ENCODE measurements around the gene RASAL2. TPM values are rescaled to one million over a fixed set of nuclear protein-coding genes. Genes with fewer than 3 reads are reported as not detected.
"Not testable (repeated sequence)": the region's sequence is repeated elsewhere in the genome, so short reads cannot be mapped to it uniquely, and the experiment has no call there.

Gene RASAL2
- total RNA-seq, 1 donor from 2014 or later: 26.7 TPM

- no peak for DNase-seq (ENCODE audit: low spot score)
Observed at GRCh38 chr1:178490136-178490535, 396.2 kb downstream of the RASAL2 start.

- DNase-seq (ENCODE audit: low spot score): no peak
Observed at GRCh38 chr1:178490967-178491366, 397.1 kb downstream of the RASAL2 start.

- DNase-seq (ENCODE audit: low spot score): no peak
Observed at GRCh38 chr1:178491721-178492120, 397.8 kb downstream of the RASAL2 start.

- DNase-seq (ENCODE audit: low spot score): no peak
Observed at GRCh38 chr1:178492341-178492740, 398.4 kb downstream of the RASAL2 start.

- DNase-seq (ENCODE audit: low spot score): no peak
Observed at GRCh38 chr1:178493301-178493741, 399.4 kb downstream of the RASAL2 start.

GRCh38 chr1:178494569-178494971, 400.7 kb downstream of the RASAL2 start:
- no peak for DNase-seq (ENCODE audit: low spot score)

GRCh38 chr1:178495158-178495557, 401.3 kb downstream of the RASAL2 start:
- DNase-seq (ENCODE audit: low spot score): no peak

GRCh38 chr1:178495741-178496409, 402.0 kb downstream of the RASAL2 start:
- DNase-seq (ENCODE audit: low spot score): no peak

- no peak for DNase-seq (ENCODE audit: low spot score)
Observed at GRCh38 chr1:178496410-178497135, 402.7 kb downstream of the RASAL2 start, which contains the start of gene CLEC20A. TSS of gene CLEC20A (minus strand) at chr1:178496964. CDS start at chr1:178496939, 25 bp downstream.

GRCh38 chr1:178497903-178498478, 404.1 kb downstream of the RASAL2 start:
- no peak for DNase-seq (ENCODE audit: low spot score)

GRCh38 chr1:178498896-178499675, 405.2 kb downstream of the RASAL2 start:
- no peak for DNase-seq (ENCODE audit: low spot score)

GRCh38 chr1:178500091-178500770, 406.3 kb downstream of the RASAL2 start:
- no peak for DNase-seq (ENCODE audit: low spot score)

- no peak for DNase-seq (ENCODE audit: low spot score)
Observed at GRCh38 chr1:178500936-178501554, 407.1 kb downstream of the RASAL2 start.

GRCh38 chr1:178501705-178502329, 407.9 kb downstream of the RASAL2 start:
- DNase-seq (ENCODE audit: low spot score): peak; percentile 79

GRCh38 chr1:178502330-178502714, 408.4 kb downstream of the RASAL2 start:
- DNase-seq (ENCODE audit: low spot score): no peak

- DNase-seq (ENCODE audit: low spot score): no peak
Observed at GRCh38 chr1:178502856-178503255, 409.0 kb downstream of the RASAL2 start.

GRCh38 chr1:178503316-178503715, 409.4 kb downstream of the RASAL2 start:
- not testable (repeated sequence) for DNase-seq (ENCODE audit: low spot score)

GRCh38 chr1:178503849-178504248, 409.9 kb downstream of the RASAL2 start:
- DNase-seq (ENCODE audit: low spot score): no peak

- DNase-seq (ENCODE audit: low spot score): no peak
Observed at GRCh38 chr1:178504286-178504685, 410.4 kb downstream of the RASAL2 start.

- no peak for DNase-seq (ENCODE audit: low spot score)
Observed at GRCh38 chr1:178506177-178506576, 412.3 kb downstream of the RASAL2 start.
